AG09309 (cell line): ENCODE measurements around the gene MST1R.

ENCODE experiments used
- DNase-seq: peaks from one replicate; pipeline ENCODE4 v3.0.0-alpha.2; 2010; ENCODE audit warnings: low read depth
- H3K4me3 ChIP-seq: 2 replicates; pipeline ENCODE4 v1.5.1; 2011; ENCODE audit warnings: mild to moderate bottlenecking, low read depth, low read length, moderate library complexity; ENCODE audit not compliant: control insufficient read depth
- TF ChIP-seq, protein P1 (sequence below): IDR thresholded peaks from 2 replicates; pipeline ENCODE4 v1.5.1; 2011; ENCODE audit warnings: mild to moderate bottlenecking, low read depth, low read length, inconsistent platforms; ENCODE audit not compliant: insufficient read depth, control insufficient read depth; ENCODE audit errors: missing control alignments

MST1R gene

DNA sequence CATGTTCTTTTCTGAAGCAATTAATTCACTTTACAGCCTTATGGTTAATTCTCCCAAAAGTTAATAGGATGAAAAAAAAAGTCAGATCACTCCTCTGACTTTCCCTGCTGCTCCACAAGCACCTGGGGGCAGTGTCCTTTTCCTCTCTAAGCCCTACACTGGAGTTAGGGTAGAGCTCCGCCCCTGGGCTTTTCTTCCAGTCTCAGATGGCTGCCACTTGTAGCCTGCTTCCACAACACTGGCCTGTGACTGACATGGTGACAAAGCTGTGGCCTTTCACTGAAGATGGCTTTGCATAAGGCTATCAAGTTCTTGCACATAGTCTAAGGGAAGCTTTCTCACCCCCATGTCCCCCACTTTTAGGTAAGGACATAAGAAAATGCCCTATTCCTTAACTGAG is 27.2 kb upstream of the MST1R start:
- TF ChIP-seq, protein P1, sequence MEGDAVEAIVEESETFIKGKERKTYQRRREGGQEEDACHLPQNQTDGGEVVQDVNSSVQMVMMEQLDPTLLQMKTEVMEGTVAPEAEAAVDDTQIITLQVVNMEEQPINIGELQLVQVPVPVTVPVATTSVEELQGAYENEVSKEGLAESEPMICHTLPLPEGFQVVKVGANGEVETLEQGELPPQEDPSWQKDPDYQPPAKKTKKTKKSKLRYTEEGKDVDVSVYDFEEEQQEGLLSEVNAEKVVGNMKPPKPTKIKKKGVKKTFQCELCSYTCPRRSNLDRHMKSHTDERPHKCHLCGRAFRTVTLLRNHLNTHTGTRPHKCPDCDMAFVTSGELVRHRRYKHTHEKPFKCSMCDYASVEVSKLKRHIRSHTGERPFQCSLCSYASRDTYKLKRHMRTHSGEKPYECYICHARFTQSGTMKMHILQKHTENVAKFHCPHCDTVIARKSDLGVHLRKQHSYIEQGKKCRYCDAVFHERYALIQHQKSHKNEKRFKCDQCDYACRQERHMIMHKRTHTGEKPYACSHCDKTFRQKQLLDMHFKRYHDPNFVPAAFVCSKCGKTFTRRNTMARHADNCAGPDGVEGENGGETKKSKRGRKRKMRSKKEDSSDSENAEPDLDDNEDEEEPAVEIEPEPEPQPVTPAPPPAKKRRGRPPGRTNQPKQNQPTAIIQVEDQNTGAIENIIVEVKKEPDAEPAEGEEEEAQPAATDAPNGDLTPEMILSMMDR, result no peak
- no peak for DNase-seq

DNA sequence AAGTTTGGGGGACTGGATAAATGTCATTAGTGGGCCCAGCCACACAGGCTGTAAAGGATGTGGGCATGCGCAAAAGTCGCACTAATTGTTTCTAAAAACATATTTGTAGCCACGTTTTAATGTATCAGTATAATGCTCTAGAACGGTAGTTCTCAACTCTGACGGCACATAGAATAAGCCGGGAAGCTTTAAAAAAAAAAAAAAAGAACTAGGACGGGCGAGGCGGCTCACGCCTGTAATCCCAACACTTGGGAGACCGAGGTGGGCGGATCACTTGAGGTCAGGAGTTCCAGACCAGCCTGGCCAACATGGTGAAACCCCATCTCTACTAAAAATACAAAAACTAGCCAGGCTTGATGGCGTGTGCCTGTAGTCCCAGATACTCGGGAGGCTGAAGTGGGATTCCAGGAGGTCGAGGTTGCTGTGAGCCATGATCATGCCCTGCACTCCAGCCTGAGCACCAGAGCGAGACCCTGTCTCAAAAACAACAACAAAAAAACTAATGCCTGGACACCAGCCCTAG is 26.6 kb upstream of the MST1R start:
- peak overlapping the region; percentile 82 for H3K4me3 ChIP-seq
- TF ChIP-seq, protein P1, result no peak
- DNase-seq, result no peak

More for the DNA sequence above, 27.2 kb upstream of the MST1R start:
- H3K4me3 ChIP-seq, result no peak overlapping the region

DNA sequence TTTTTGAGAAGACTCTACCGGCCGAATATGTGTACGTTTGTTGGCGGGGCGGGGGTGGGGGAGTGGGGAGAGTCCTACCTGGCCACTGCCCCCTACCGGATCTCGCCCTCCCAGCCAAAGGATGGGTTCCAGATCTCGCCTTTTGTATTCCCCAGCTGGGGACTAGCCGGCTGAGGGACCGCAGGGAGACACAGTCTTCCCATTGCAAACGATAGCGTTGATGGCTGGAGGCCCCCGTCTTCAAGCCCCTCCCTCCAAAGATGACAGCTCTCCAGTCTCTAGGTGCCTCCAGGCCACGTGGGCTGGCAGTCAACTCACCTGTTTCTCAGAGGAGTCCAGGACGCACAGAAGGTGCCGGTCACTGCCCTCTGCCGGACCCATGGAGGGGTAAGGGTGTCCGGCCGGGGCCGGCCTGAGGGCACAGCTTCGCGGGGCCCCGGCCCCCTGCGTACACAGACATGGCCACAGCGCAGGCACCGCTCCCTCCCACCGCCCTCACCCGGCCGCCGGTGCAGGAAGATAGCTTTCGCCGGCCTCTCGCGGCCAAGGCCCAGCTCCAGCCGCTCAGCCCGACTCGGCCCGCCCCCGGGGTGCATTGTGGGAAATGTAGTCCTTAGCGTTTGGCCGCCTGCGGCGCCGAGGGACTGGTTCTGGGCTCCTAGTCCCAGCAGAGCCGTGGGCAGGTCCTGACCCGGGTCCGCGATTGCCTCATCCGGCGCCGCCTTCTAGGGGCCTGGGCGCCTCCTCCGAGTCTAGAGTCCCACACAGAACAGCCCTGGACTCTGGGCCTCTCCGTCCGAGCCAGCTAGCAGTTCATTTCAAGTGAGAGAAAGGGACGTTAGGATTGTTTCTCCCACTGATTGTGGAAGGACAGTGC is 25.9 kb upstream of the MST1R start, which contains the start of gene MON1A:
TSS of gene MON1A (minus strand) at position 521 of the 877 bp plus-strand sequence. CDS start 16,465 bp downstream, outside the sequence.
- H3K4me3 ChIP-seq, result peak within 1 kb of the TSS; percentile 82
- DNase-seq, result peak; percentile 44
- TF ChIP-seq, protein P1, result peak; percentile 31

DNA sequence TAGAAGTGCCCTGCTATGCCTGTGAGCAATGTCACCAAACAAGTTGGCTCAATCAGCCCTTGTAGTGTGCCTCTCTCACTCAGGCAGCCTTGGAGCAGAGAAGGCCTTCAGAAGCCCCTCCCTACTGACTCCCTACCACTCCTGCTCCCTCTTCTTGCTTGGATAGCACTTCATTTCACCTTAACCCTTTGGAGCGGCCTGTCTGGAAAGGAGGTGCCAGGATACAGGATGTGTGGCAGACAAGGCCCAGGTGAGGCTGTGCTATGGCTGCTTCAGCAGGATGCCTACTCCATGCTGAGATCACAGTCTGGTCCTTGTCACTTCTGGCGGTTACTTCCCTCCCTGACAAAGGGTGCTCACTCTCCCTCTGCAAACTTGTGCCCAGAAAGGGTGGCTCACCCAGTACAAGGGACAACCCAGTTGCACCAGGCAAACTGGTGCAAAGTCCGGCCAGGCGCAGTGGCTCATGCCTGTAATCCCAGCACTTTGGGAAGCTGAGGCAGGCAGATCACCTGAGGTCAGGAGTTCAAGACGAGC is 24.9 kb upstream of the MST1R start:
- H3K4me3 ChIP-seq, result no peak overlapping the region
- no peak for DNase-seq
- TF ChIP-seq, protein P1, result no peak

DNA sequence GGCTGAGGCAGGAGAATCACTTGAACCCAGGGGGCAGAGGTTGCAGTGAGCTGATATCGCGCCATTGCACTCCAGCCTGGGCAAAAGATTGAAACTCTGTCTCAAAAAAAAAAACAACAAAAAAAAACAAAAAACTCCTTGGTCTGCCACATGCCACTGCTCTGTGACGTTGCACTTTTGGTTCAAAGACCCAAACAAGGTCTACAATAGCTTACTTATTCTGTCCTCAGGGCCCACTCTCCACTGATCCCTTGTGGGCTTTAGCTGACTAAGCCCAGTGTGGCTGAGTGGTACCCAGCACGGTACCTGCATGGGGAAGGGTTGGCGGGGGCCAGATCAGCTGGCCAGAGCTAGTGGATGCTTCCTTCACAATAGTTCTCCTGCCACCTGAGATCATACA is 24.1 kb upstream of the MST1R start:
- TF ChIP-seq, protein P1, result no peak
- no peak for DNase-seq
- H3K4me3 ChIP-seq, result no peak overlapping the region

DNA sequence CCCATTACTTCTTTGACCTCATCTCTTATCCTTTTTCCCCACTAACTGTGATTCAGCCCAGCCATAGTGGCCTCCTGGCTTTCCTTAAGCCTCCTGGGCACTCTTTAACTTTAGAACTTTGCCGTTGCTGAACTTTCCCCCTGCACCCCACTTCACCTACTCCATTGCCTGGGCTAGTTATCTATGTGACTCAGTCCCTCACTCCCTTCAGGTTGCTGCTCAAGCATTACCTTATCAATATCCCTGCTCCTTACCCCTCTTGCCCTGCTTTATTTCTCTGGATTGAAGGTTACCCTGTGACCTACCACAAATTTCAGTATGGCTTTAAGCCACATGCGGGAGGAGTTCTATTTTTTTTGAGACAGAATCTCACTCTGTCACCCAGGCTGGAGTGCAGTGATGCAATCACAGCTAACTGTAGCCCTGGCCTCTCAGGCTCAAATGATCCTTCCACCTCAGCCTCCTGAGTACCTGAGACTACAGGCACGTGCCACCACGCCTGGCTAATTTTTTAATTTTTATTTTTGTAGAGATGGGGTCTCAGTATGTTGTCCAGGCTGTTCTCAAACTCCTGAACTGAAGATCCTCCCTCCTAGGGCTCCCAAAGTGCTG is 22.6 kb upstream of the MST1R start:
- TF ChIP-seq, protein P1, result no peak
- no peak overlapping the region for H3K4me3 ChIP-seq
- DNase-seq, result no peak
